GM10248 (cell line): Measurements from ENCODE around the gene CLINT1.

Experiments
- CTCF ChIA-PET: fragments of 300-600 bp; sonication (Branson Sonifier 250); formaldehyde crosslinking; extraction: SDS; loops from one replicate; lab custom pipeline; 2021; ENCODE audit warnings: antibody characterized with exemption; lab: Yijun Ruan, JAX
- POLR2A ChIA-PET: fragments of 350-650 bp; sonication (Branson Sonifier 250); formaldehyde crosslinking; extraction: SDS; loops from one replicate; lab custom pipeline; 2020; ENCODE audit warnings: antibody characterized with exemption; lab: Yijun Ruan, JAX
- DNase-seq: peaks from one replicate; pipeline ENCODE4 v3.0.0; 2012; ENCODE audit errors: extremely low spot score
- TF ChIP-seq, protein P1 (sequence below): IDR thresholded peaks from 2 replicates; pipeline ENCODE4 v1.5.1; 2012; ENCODE audit warnings: mild to moderate bottlenecking, low read depth; ENCODE audit errors: extremely low read depth, missing control alignments, control extremely low read depth

CLINT1 gene

GRCh38 chr5:157747173-157747740 lies 111.7 kb downstream of the CLINT1 start:
- CTCF ChIA-PET: interaction anchor here (0.7 to 8.3 kb wide), 6 partner anchors 8 to 419 kb away, joined by 3 to 128 read pairs (median 3); partner anchors contain the start of gene C5orf52
- POLR2A ChIA-PET: interaction anchor here (0.5 kb wide), 1 partner anchor 167 kb away, joined by 4 read pairs; no protein-coding TSS in a partner anchor
- TF ChIP-seq, protein P1, sequence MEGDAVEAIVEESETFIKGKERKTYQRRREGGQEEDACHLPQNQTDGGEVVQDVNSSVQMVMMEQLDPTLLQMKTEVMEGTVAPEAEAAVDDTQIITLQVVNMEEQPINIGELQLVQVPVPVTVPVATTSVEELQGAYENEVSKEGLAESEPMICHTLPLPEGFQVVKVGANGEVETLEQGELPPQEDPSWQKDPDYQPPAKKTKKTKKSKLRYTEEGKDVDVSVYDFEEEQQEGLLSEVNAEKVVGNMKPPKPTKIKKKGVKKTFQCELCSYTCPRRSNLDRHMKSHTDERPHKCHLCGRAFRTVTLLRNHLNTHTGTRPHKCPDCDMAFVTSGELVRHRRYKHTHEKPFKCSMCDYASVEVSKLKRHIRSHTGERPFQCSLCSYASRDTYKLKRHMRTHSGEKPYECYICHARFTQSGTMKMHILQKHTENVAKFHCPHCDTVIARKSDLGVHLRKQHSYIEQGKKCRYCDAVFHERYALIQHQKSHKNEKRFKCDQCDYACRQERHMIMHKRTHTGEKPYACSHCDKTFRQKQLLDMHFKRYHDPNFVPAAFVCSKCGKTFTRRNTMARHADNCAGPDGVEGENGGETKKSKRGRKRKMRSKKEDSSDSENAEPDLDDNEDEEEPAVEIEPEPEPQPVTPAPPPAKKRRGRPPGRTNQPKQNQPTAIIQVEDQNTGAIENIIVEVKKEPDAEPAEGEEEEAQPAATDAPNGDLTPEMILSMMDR: no peak
- DNase-seq: no peak

GRCh38 chr5:157745041-157745456 lies 113.9 kb downstream of the CLINT1 start:
- TF ChIP-seq, protein P1: no peak

DNA sequence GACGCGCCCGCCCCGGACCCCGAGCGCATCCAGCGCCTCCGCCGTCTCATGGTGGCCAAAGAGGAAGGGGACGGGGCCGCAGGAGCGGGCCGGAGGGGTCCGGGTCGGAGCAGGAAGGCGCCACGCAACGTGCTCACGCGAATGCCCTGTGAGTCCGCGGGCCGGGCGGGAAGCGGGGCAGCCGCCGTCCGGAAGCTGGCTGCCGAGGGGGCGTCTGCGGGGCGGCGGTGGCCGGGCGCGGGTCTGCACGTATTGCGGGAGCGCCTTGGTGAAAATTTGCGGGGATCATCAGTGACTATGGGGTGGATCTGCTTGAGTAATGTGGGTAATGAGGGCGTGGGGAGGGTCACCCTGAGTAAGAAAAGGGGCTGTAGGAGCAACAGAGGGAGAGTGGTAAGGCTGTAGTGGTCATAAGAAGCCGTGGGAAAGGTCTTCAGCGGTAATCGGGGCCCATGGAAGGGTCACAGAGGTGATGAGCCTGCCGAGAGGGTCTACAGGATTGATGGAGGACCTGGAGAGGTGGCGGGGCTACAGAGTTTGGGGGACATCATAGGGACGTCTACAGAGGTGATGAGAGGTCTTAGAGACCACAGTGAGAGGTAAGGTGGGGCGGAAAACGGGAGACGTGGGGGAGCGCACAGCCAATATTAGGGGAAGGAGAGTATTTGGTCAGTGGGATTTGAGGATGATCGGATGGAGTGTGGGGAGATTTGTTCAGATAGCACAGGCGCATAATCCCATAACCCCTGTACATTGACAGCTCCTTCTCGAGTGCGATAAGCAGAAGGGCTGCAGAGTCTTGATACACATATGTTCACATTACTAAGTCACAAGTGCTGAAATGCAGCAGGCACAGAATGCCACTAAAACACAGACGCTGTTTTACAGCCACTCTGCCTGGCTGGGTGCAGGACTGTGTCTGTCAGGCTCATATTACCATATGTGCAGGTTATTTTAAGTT lies 114.6 kb downstream of the CLINT1 start:
- no peak for DNase-seq
- ChIA-PET POLR2A (no interaction called here), CTCF (interaction anchor here (0.7 to 8.3 kb wide), 73 partner anchors 10 to 1388 kb away, joined by 3 to 128 read pairs (median 6); partner anchors contain the start of genes C5orf52, CLINT1, NIPAL4 and SOX30)

More at GRCh38 chr5:157745041-157745456, 113.9 kb downstream of the CLINT1 start:
- ChIA-PET CTCF (interaction anchor here (1.4 to 8.3 kb wide), 7 partner anchors 9 to 1388 kb away, joined by 3 to 128 read pairs (median 9); partner anchors contain the start of gene C5orf52), POLR2A (no interaction called here)
- no peak for DNase-seq

GRCh38 chr5:157743163-157744050 lies 115.5 kb downstream of the CLINT1 start, which contains the start of gene LSM11:
Gene LSM11 (plus strand): TSS chr5:157743712. CDS start chr5:157743751, 39 bp downstream.
- peak; percentile 94 for DNase-seq
- ChIA-PET POLR2A (no interaction called here), CTCF (interaction anchor here (0.6 to 8.3 kb wide), 121 partner anchors 11 to 1389 kb away, joined by 3 to 128 read pairs (median 5); partner anchors contain the start of genes C5orf52, CLINT1, NIPAL4 and SOX30)
- TF ChIP-seq, protein P1: peak; percentile 100

More for the DNA sequence above, 114.6 kb downstream of the CLINT1 start:
- TF ChIP-seq, protein P1: no peak

DNA sequence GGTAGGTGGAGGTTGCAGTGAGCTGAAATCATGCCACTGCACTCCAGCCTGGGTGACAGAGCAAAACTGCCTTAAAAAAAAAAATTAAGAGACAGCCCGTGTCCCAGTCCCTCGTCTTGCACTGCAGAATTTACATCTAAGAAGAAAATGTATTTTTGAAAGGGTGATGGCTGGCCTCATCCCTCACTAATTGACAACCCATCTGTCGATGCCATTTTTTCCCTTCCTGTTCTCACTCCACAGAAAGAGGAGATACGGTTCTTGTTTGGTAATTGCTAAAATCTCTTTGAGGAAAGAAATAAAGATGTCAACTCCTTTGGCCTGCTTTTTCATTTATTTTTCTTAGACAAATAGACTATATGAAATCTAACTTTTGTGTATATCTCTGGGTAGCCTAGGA lies 117.8 kb downstream of the CLINT1 start:
- TF ChIP-seq, protein P1: no peak
- POLR2A ChIA-PET: no interaction called here
- CTCF ChIA-PET: interaction anchor here (1.0 to 8.3 kb wide), 6 partner anchors 9 to 415 kb away, joined by 3 to 128 read pairs (median 42); partner anchors contain the start of genes C5orf52 and THG1L
- no peak for DNase-seq
